Measurements from ENCODE around the gene SYNJ2.

GRCh38 chr6:158118886-158119285, 137.2 kb downstream of the SYNJ2 start:
- TF ChIP-seq, protein P1, sequence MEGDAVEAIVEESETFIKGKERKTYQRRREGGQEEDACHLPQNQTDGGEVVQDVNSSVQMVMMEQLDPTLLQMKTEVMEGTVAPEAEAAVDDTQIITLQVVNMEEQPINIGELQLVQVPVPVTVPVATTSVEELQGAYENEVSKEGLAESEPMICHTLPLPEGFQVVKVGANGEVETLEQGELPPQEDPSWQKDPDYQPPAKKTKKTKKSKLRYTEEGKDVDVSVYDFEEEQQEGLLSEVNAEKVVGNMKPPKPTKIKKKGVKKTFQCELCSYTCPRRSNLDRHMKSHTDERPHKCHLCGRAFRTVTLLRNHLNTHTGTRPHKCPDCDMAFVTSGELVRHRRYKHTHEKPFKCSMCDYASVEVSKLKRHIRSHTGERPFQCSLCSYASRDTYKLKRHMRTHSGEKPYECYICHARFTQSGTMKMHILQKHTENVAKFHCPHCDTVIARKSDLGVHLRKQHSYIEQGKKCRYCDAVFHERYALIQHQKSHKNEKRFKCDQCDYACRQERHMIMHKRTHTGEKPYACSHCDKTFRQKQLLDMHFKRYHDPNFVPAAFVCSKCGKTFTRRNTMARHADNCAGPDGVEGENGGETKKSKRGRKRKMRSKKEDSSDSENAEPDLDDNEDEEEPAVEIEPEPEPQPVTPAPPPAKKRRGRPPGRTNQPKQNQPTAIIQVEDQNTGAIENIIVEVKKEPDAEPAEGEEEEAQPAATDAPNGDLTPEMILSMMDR (IDR thresholded peaks at IDR 0.05) = no peak
- TF ChIP-seq EP300 (IDR thresholded peaks at IDR 0.05) (no peak), POLR2A (IDR thresholded peaks at IDR 0.05) (no peak)
